ENCODE data around the gene NT5C3B. TPM values are rescaled to one million over a fixed set of nuclear protein-coding genes. Genes with fewer than 3 reads are reported as not detected.
"Not testable (repeated sequence)": the region's sequence is repeated elsewhere in the genome, so short reads cannot be mapped to it uniquely, and the experiment has no call there.

NT5C3B gene
- total RNA-seq, 1 donor from 2014 or later, result 106 TPM

DNA sequence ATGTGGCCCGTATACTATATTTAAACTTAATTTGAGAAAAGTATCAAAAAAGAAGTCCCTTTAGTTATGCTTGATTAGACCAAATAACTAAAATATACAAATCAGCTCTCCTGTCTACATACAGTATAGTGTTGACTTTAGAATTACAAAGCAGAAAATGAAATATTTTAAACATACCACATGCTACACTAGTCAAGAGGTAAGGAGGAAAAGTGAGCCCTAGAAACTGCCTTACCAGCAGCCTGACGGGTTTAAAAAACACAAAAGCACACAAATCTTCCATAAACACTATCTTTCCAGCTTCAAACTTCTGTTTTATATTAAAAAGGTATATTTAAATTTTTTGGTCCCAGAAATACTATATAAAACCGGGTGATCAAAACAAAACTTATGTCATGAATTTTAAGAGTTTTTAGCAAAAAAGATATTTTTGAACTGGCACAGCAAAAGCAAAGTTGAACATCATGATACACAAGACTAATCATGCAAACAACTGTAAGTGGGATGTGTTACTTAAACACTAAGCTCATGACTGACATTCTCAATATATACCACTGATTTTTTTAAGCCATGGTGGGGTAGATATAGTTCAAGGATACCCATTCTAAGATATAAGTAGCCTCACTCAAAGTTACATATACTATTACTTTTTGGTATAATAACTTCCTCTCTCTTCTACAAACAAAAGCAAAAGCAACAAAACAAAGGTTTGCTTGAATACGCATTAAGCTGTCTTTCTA, 13.4 kb upstream of the NT5C3B start:
- Histone ChIP-seq H3K4me1 (no peaks in the 10 kb centered on the region), H2AFZ (replicated peaks) (no peak overlapping the region), H4K20me1 (ENCODE audit: low read depth) (peaks cover 49% of the 10 kb centered on the region), H3K9me3 (ENCODE audit: low read depth) (no peaks in the 10 kb centered on the region), H3K36me3 (no peaks in the 10 kb centered on the region), H3K27ac (no peak overlapping the region), H3F3A (ENCODE audit: low read depth) (no peaks in the 10 kb centered on the region), H3K9ac (no peak overlapping the region), H3K4me3 (no peak overlapping the region), H3K79me2 (ENCODE audit: low read depth) (peaks cover 54% of the 10 kb centered on the region), H3K27me3 (no peaks in the 10 kb centered on the region), H3K4me2 (no peak overlapping the region)
- H3K4me1 Mint-ChIP-seq, result no peaks in the 10 kb centered on the region
- H3K36me3 Mint-ChIP-seq, result peaks cover 7% of the 10 kb centered on the region
- no peak overlapping the region for H3K4me3 Mint-ChIP-seq
- H3K27me3 Mint-ChIP-seq (ENCODE audit: insufficient read depth, low read depth), result peaks cover 2% of the 10 kb centered on the region
- TF ChIP-seq EZH2 (IDR thresholded peaks at IDR 0.05) (no peak), EZH2phosphoT487 (IDR thresholded peaks at IDR 0.05) (no peak)
- TF ChIP-seq, protein P1, sequence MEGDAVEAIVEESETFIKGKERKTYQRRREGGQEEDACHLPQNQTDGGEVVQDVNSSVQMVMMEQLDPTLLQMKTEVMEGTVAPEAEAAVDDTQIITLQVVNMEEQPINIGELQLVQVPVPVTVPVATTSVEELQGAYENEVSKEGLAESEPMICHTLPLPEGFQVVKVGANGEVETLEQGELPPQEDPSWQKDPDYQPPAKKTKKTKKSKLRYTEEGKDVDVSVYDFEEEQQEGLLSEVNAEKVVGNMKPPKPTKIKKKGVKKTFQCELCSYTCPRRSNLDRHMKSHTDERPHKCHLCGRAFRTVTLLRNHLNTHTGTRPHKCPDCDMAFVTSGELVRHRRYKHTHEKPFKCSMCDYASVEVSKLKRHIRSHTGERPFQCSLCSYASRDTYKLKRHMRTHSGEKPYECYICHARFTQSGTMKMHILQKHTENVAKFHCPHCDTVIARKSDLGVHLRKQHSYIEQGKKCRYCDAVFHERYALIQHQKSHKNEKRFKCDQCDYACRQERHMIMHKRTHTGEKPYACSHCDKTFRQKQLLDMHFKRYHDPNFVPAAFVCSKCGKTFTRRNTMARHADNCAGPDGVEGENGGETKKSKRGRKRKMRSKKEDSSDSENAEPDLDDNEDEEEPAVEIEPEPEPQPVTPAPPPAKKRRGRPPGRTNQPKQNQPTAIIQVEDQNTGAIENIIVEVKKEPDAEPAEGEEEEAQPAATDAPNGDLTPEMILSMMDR (IDR thresholded peaks at IDR 0.05), result no peak
- H3K27ac Mint-ChIP-seq, result no peak overlapping the region
- no peaks in the 10 kb centered on the region for H3K9me3 Mint-ChIP-seq
- no peak for DNase-seq (ENCODE audit: low spot score)

DNA sequence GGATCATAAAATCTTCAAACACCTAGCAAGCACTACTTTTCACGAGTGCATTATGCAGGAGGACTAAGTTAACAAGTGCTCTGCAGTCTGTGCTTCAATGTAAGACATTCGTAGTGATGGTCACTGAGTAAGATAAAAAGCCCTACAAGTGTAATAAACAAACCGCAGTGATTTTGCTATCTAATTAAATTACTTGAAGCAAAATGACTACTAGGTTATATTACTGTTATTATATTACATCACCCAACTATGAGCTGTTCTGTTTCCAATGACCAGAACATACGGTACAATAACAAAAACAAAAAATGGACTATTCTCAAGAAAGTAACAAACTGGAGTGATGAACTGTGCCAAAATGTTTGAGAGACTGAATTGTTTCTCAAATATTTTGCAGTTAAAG, 12.8 kb upstream of the NT5C3B start:
- Mint-ChIP-seq H3K4me1 (no peaks in the 10 kb centered on the region), H3K36me3 (peaks cover 7% of the 10 kb centered on the region)

DNA sequence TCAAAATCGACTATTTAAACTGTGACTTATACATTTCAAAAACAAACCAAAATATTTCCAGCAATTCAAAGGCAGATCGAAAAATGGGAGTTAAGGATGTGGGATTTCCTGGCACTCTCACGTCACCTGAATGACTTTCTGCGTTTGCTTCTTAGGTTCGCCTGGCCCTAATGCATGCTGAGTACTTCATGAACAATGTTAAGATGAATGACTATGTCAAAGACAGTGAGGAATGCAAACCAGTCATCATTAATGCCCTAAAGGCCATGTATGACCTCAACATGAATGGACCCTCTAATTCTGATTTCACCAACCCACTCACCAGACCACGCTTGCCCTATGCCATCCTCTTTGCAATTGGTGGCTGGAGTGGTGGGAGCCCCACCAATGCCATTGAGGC, 8.9 kb upstream of the NT5C3B start:
- no peak overlapping the region for H3K4me2 ChIP-seq
- H3K4me3 ChIP-seq, result no peak overlapping the region
- peaks cover 4% of the 10 kb centered on the region for H3K27me3 Mint-ChIP-seq (ENCODE audit: insufficient read depth, low read depth)
- H3K4me1 ChIP-seq, result no peaks in the 10 kb centered on the region
- no peak for DNase-seq (ENCODE audit: low spot score)
- H3K9me3 ChIP-seq (ENCODE audit: low read depth), result no peaks in the 10 kb centered on the region
- H3K4me3 Mint-ChIP-seq, result no peak overlapping the region
- H3F3A ChIP-seq (ENCODE audit: low read depth), result no peaks in the 10 kb centered on the region
- H3K27ac Mint-ChIP-seq, result no peak overlapping the region
- H2AFZ ChIP-seq (replicated peaks), result no peak overlapping the region
- no peak overlapping the region for H3K27ac ChIP-seq
- no peaks in the 10 kb centered on the region for H3K36me3 Mint-ChIP-seq
- H4K20me1 ChIP-seq (ENCODE audit: low read depth), result peaks cover 19% of the 10 kb centered on the region
- no peaks in the 10 kb centered on the region for H3K9me3 Mint-ChIP-seq
- H3K36me3 ChIP-seq, result no peaks in the 10 kb centered on the region
- no peaks in the 10 kb centered on the region for H3K4me1 Mint-ChIP-seq
- peaks cover 11% of the 10 kb centered on the region for H3K79me2 ChIP-seq (ENCODE audit: low read depth)
- H3K27me3 ChIP-seq, result no peaks in the 10 kb centered on the region
- no peak overlapping the region for H3K9ac ChIP-seq
- TF ChIP-seq, protein P1 (IDR thresholded peaks at IDR 0.05), result no peak
- TF ChIP-seq EZH2 (IDR thresholded peaks at IDR 0.05), result no peak
- TF ChIP-seq EZH2phosphoT487 (IDR thresholded peaks at IDR 0.05), result no peak

More for the DNA sequence above, 12.8 kb upstream of the NT5C3B start:
- no peaks in the 10 kb centered on the region for H3K27me3 ChIP-seq
- no peak overlapping the region for H3K4me3 Mint-ChIP-seq
- peaks cover 44% of the 10 kb centered on the region for H4K20me1 ChIP-seq (ENCODE audit: low read depth)
- H3K4me1 ChIP-seq, result no peaks in the 10 kb centered on the region
- no peak overlapping the region for H3K27ac ChIP-seq
- H3K79me2 ChIP-seq (ENCODE audit: low read depth), result peaks cover 48% of the 10 kb centered on the region
- H3K4me3 ChIP-seq, result no peak overlapping the region
- no peaks in the 10 kb centered on the region for H3F3A ChIP-seq (ENCODE audit: low read depth)
- H3K27ac Mint-ChIP-seq, result no peak overlapping the region
- H3K4me2 ChIP-seq, result no peak overlapping the region
- TF ChIP-seq, protein P1 (IDR thresholded peaks at IDR 0.05), result no peak
- TF ChIP-seq EZH2phosphoT487 (IDR thresholded peaks at IDR 0.05) (no peak), EZH2 (IDR thresholded peaks at IDR 0.05) (no peak)
- H3K36me3 ChIP-seq, result no peaks in the 10 kb centered on the region
- H3K27me3 Mint-ChIP-seq (ENCODE audit: insufficient read depth, low read depth), result peaks cover 2% of the 10 kb centered on the region
- no peak overlapping the region for H3K9ac ChIP-seq
- H3K9me3 ChIP-seq (ENCODE audit: low read depth), result no peaks in the 10 kb centered on the region
- no peaks in the 10 kb centered on the region for H3K9me3 Mint-ChIP-seq
- H2AFZ ChIP-seq (replicated peaks), result no peak overlapping the region
- DNase-seq (ENCODE audit: low spot score), result no peak

DNA sequence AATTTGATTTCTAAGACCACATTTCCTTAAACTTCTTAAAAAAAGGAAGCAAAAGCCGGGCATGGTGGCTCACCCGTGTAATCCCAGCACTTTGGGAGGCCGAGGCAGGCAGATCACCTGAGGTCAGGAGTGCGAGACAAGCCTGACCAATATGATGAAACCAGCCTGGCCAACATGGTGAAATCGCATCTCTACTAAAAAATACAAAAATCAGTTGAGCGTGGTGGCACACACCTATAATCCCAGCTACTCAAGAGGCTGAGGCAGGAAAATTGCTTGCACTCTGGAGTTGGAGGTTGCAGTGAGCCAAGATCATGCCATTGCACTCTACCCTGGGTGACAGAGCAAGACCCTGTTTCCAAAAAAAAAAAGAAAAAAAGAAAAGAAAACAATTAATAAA, 4.7 kb upstream of the NT5C3B start:
- H3K9ac ChIP-seq; H3K9me3 Mint-ChIP-seq; H3K79me2 ChIP-seq (ENCODE audit: low read depth); H3K4me3 ChIP-seq; H3K4me3 Mint-ChIP-seq; H3K36me3 Mint-ChIP-seq; H4K20me1 ChIP-seq (ENCODE audit: low read depth); H2AFZ ChIP-seq (replicated peaks); DNase-seq (ENCODE audit: low spot score); H3F3A ChIP-seq (ENCODE audit: low read depth); H3K4me1 ChIP-seq; H3K4me1 Mint-ChIP-seq; H3K27ac Mint-ChIP-seq; H3K36me3 ChIP-seq; H3K9me3 ChIP-seq (ENCODE audit: low read depth); H3K27me3 Mint-ChIP-seq (ENCODE audit: insufficient read depth, low read depth); H3K4me2 ChIP-seq; H3K27ac ChIP-seq: not testable (repeated sequence)
- peaks cover 14% of the 10 kb centered on the region for H3K27me3 ChIP-seq

DNA sequence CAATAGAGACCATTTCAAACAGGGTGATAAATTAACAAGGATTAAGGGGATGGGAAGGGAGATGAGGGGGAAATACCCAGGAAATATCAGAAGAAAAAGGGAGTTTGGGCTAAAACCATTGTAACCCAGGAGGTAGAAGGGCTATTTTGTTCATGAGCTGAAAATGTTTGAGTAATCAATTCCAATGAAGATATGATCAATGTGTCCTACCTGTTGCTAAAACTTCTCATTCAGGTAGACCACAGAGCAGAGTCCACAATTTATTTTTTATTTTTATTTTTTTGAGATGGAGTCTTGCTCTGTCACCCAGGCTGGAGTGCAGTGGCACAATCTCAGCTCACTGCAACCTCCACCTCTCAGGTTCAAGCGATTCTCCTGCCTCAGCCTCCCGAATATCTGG, 3.4 kb upstream of the NT5C3B start:
- H3K4me1 Mint-ChIP-seq; H3K4me1 ChIP-seq; H2AFZ ChIP-seq (replicated peaks); H3K9me3 ChIP-seq (ENCODE audit: low read depth); H3K27ac ChIP-seq; H3F3A ChIP-seq (ENCODE audit: low read depth); H3K9me3 Mint-ChIP-seq; H3K27ac Mint-ChIP-seq; H3K4me3 ChIP-seq; H3K36me3 Mint-ChIP-seq; DNase-seq (ENCODE audit: low spot score); H3K27me3 Mint-ChIP-seq (ENCODE audit: insufficient read depth, low read depth); H3K4me3 Mint-ChIP-seq; H4K20me1 ChIP-seq (ENCODE audit: low read depth); H3K9ac ChIP-seq; H3K36me3 ChIP-seq; H3K4me2 ChIP-seq: not testable (repeated sequence)
- H3K27me3 ChIP-seq, result peaks cover 14% of the 10 kb centered on the region
- peaks cover 11% of the 10 kb centered on the region for H3K79me2 ChIP-seq (ENCODE audit: low read depth)

All from neural progenitor cell (in vitro differentiated cells).